HG02973 (cell line): Measurements from ENCODE around the gene HSD17B14.
"Not testable (repeated sequence)": the region's sequence is repeated elsewhere in the genome, so short reads cannot be mapped to it uniquely, and the experiment has no call there.

ENCODE experiments used
- ATAC-seq: cut with Tn5 transposase; IDR thresholded peaks from one replicate; pipeline ENCODE4 v1.9.1; 2021; ENCODE audit warnings: moderate library complexity; ENCODE audit not compliant: unreplicated experiment

HSD17B14 gene

GRCh38 chr19:48836089-48837017 lies at the start of gene HSD17B14:
HSD17B14 (minus strand) TSS chr19:48836491; CDS start chr19:48836411, 80 bp downstream.
- ATAC-seq = no peak

GRCh38 chr19:48883726-48884125 lies 47.4 kb upstream of the HSD17B14 start:
- ATAC-seq = no peak

- no peak for ATAC-seq
These were observed 45.7 kb upstream of the HSD17B14 start for GRCh38 chr19:48881741-48882657.

GRCh38 chr19:48879696-48880095 lies 43.4 kb upstream of the HSD17B14 start:
- not testable (repeated sequence) for ATAC-seq

- ATAC-seq = no peak
These were observed 42.8 kb upstream of the HSD17B14 start for GRCh38 chr19:48879025-48879637.

GRCh38 chr19:48878196-48879024 lies 42.1 kb upstream of the HSD17B14 start:
- no peak for ATAC-seq

- ATAC-seq = no peak
These were observed 41.5 kb upstream of the HSD17B14 start for GRCh38 chr19:48877855-48878195.

- ATAC-seq = not testable (repeated sequence)
These were observed 40.0 kb upstream of the HSD17B14 start for GRCh38 chr19:48876043-48876981.

- no peak for ATAC-seq
These were observed 38.2 kb upstream of the HSD17B14 start for GRCh38 chr19:48874303-48875135.

GRCh38 chr19:48873476-48874302 lies 37.4 kb upstream of the HSD17B14 start:
- no peak for ATAC-seq

- no peak for ATAC-seq
These were observed 36.7 kb upstream of the HSD17B14 start for GRCh38 chr19:48872884-48873475.

GRCh38 chr19:48872182-48872883 lies 36.0 kb upstream of the HSD17B14 start, which contains the start of gene PPP1R15A:
PPP1R15A (plus strand) TSS chr19:48872421; CDS start chr19:48873234, 813 bp downstream.
- peak; percentile 31 for ATAC-seq

- ATAC-seq = not testable (repeated sequence)
These were observed 35.3 kb upstream of the HSD17B14 start for GRCh38 chr19:48871471-48872181.

- no peak for ATAC-seq
These were observed 33.8 kb upstream of the HSD17B14 start for GRCh38 chr19:48870048-48870447.

GRCh38 chr19:48868114-48868886 lies 32.0 kb upstream of the HSD17B14 start, which contains the start of gene PLEKHA4:
PLEKHA4 (minus strand) TSS chr19:48868617; CDS start chr19:48867620, 997 bp downstream.
- ATAC-seq = no peak
